ENCODE results near the gene USF2. TPM values are rescaled to one million over a fixed set of nuclear protein-coding genes. Genes with fewer than 3 reads are reported as not detected.

Gene USF2
- total RNA-seq, 1 donor from 2014 or later = 236 TPM

- H3K36me3 Mint-ChIP-seq (ENCODE audit: low read depth) = peaks cover 41% of the 10 kb centered on the region
- H3K4me1 Mint-ChIP-seq = peaks cover 59% of the 10 kb centered on the region
- peak overlapping the region; percentile 94 for H3K4me3 Mint-ChIP-seq
- peak overlapping the region; percentile 94 for H3K27ac Mint-ChIP-seq
- POLR2A ChIA-PET = interaction anchor here (0.7 to 4.7 kb wide), 18 partner anchors 11 to 380 kb away, joined by 3 to 61 read pairs (median 5); partner anchors contain the start of genes CD22, FFAR1, FXYD3 and FXYD5
- intact Hi-C loops (cut with micrococcal nuclease) = loop anchor here (1.0 to 5.0 kb wide), 2 partner anchors 53 to 200 kb away; no protein-coding TSS in a partner anchor
- no peaks in the 10 kb centered on the region for H3K9me3 Mint-ChIP-seq
- CTCF ChIA-PET = interaction anchor here (3.0 kb wide), 1 partner anchor 228 kb away, joined by 9 read pairs; no protein-coding TSS in a partner anchor
- H3K27me3 Mint-ChIP-seq = no peaks in the 10 kb centered on the region
- ATAC-seq (ENCODE audit: low read depth) (peak; percentile 20), DNase-seq (peak; percentile 57)
- TF ChIP-seq, protein P1, sequence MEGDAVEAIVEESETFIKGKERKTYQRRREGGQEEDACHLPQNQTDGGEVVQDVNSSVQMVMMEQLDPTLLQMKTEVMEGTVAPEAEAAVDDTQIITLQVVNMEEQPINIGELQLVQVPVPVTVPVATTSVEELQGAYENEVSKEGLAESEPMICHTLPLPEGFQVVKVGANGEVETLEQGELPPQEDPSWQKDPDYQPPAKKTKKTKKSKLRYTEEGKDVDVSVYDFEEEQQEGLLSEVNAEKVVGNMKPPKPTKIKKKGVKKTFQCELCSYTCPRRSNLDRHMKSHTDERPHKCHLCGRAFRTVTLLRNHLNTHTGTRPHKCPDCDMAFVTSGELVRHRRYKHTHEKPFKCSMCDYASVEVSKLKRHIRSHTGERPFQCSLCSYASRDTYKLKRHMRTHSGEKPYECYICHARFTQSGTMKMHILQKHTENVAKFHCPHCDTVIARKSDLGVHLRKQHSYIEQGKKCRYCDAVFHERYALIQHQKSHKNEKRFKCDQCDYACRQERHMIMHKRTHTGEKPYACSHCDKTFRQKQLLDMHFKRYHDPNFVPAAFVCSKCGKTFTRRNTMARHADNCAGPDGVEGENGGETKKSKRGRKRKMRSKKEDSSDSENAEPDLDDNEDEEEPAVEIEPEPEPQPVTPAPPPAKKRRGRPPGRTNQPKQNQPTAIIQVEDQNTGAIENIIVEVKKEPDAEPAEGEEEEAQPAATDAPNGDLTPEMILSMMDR (IDR thresholded peaks at IDR 0.05) = no peak
Measured at GRCh38 chr19:35267353-35267817, 1.4 kb upstream of the USF2 start.

DNA sequence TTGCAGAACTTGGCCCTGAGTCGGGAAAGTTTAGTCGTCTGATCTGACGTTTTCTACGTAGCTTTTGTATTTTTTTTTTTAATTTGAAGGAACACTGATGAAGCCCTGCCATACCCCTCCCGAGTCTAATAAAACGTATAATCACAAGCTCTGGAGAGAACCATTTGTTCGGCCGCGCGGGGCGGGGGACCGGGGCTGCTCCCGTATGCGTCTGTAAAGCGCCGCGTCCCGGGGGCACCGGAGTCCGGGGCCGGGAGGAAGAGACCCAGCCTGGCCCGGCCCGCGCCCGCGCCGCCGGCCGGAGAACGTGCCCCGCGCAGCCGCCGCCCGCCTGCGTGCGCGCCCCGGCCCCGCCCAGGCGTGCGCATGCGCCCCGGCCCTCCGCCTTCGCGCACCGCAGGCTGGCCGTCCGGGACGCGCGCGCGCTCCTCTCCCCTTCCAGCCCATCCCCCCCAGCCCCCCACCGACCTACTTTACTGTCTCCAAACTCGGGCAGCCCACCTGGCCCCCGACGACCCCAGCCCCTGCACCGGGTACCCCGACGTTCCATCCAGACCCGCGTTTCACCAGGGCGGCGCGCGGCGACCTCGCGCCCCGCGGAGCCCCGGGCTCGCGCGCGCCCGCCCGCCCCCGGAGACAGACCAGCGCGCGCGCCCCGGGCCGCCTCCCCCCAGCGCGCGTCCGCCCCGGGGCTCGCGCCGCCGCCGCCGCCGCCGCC is 785 bp upstream of the USF2 start:
- CTCF ChIA-PET = interaction anchor here (1.4 to 3.0 kb wide), 2 partner anchors 200 to 227 kb away, joined by 5 to 9 read pairs; no protein-coding TSS in a partner anchor
- H3K27me3 Mint-ChIP-seq = no peaks in the 10 kb centered on the region
- peak overlapping the region; percentile 94 for H3K4me3 Mint-ChIP-seq
- POLR2A ChIA-PET = interaction anchor here (0.6 to 4.7 kb wide), 23 partner anchors 11 to 380 kb away, joined by 3 to 61 read pairs (median 4); partner anchors contain the start of genes CD22, FFAR1, FXYD3 and FXYD5
- TF ChIP-seq, protein P1 (IDR thresholded peaks at IDR 0.05) = no peak
- peak overlapping the region; percentile 94 for H3K27ac Mint-ChIP-seq
- ATAC-seq (ENCODE audit: low read depth) (peak; percentile 50), DNase-seq (peak; percentile 84)
- H3K4me1 Mint-ChIP-seq = peaks cover 62% of the 10 kb centered on the region
- peaks cover 44% of the 10 kb centered on the region for H3K36me3 Mint-ChIP-seq (ENCODE audit: low read depth)
- H3K9me3 Mint-ChIP-seq = no peaks in the 10 kb centered on the region
- intact Hi-C loops (cut with micrococcal nuclease) = loop anchor here (1.0 to 5.0 kb wide), 3 partner anchors 54 to 201 kb away; partner anchors contain the start of gene FXYD7

DNA sequence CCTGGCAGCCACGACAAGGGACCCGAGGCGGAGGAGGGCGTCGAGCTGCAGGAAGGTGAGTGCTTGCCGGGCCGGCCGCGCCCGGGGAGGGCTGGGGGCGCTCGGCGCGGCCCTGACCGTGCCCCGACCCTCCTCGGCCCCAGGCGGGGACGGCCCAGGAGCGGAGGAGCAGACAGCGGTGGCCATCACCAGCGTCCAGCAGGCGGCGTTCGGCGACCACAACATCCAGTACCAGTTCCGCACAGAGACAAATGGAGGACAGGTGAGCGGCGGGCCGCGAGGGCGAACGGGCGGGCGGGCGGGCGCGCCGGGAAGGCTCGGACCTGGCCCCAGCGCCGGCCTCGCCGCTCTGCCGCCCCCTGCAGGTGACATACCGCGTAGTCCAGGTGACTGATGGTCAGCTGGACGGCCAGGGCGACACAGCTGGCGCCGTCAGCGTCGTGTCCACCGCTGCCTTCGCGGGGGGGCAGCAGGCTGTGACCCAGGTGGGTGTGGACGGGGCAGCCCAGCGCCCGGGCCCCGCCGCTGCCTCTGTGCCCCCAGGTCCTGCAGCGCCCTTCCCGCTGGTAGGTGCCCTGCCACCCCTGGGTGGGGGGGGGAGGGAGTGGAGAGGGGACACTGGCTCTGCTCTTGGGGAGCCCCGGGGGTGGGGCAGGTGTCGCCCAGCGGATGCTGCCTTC is 816 bp downstream of the USF2 start:
- intact Hi-C loops (cut with micrococcal nuclease) = loop anchor here (1.0 to 5.0 kb wide), 9 partner anchors 21 to 226 kb away; partner anchors contain the start of genes FFAR1 and FXYD7
- ChIA-PET CTCF (interaction anchor here (1.0 to 3.0 kb wide), 7 partner anchors 26 to 226 kb away, joined by 3 to 9 read pairs (median 5); partner anchors contain the start of gene FFAR1), POLR2A (interaction anchor here (0.8 to 4.7 kb wide), 12 partner anchors 9 to 199 kb away, joined by 3 to 61 read pairs (median 4); partner anchors contain the start of genes CD22, FFAR1 and HAMP)
- DNase-seq (peak; percentile 81), ATAC-seq (ENCODE audit: low read depth) (peak; percentile 70)
- Mint-ChIP-seq H3K27me3 (no peaks in the 10 kb centered on the region), H3K4me3 (peak overlapping the region; percentile 66), H3K9me3 (no peaks in the 10 kb centered on the region), H3K36me3 (ENCODE audit: low read depth) (peaks cover 55% of the 10 kb centered on the region), H3K27ac (peak overlapping the region; percentile 12), H3K4me1 (peaks cover 61% of the 10 kb centered on the region)
- TF ChIP-seq, protein P1 (IDR thresholded peaks at IDR 0.05) = no peak

DNA sequence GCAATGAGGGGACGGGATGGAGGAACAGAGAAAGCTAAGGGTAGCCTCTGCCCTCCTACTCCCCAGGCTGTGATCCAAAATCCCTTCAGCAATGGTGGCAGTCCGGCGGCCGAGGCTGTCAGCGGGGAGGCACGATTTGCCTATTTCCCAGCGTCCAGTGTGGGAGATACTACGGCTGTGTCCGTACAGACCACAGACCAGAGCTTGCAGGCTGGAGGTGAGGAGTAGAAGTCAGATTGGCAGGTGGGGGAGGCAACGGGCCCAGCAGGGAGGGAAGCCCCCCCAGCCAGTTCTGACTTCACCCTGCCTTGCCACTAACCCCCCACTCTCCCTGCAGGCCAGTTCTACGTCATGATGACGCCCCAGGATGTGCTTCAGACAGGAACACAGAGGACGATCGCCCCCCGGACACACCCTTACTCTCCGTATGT is 1.6 kb downstream of the USF2 start:
- POLR2A ChIA-PET = interaction anchor here (0.6 to 4.7 kb wide), 8 partner anchors 10 to 203 kb away, joined by 3 to 61 read pairs (median 5); partner anchors contain the start of genes CD22 and FFAR1
- ATAC-seq (ENCODE audit: low read depth) (no peak), DNase-seq (no peak)

More for the DNA sequence above, 1.6 kb downstream of the USF2 start:
- peaks cover 53% of the 10 kb centered on the region for H3K4me1 Mint-ChIP-seq
- peaks cover 61% of the 10 kb centered on the region for H3K36me3 Mint-ChIP-seq (ENCODE audit: low read depth)
- intact Hi-C loops (cut with micrococcal nuclease) = no loop called here
- H3K9me3 Mint-ChIP-seq = no peaks in the 10 kb centered on the region
- H3K4me3 Mint-ChIP-seq = peak overlapping the region; percentile 58
- TF ChIP-seq, protein P1 (IDR thresholded peaks at IDR 0.05) = no peak
- H3K27ac Mint-ChIP-seq = peak overlapping the region; percentile 12
- no peaks in the 10 kb centered on the region for H3K27me3 Mint-ChIP-seq
- CTCF ChIA-PET = interaction anchor here (1.9 kb wide), 1 partner anchor 25 kb away, joined by 4 read pairs; no protein-coding TSS in a partner anchor

Data from activated B cell treated with CpG ODN at 0.5 μM for 24 hours (primary cell).